ENCODE results near the gene OR2V2. TPM values are rescaled to one million over a fixed set of nuclear protein-coding genes. Genes with fewer than 3 reads are reported as not detected.

Gene OR2V2
- total RNA-seq, 4 donors from 2014 or later: not detected

DNA sequence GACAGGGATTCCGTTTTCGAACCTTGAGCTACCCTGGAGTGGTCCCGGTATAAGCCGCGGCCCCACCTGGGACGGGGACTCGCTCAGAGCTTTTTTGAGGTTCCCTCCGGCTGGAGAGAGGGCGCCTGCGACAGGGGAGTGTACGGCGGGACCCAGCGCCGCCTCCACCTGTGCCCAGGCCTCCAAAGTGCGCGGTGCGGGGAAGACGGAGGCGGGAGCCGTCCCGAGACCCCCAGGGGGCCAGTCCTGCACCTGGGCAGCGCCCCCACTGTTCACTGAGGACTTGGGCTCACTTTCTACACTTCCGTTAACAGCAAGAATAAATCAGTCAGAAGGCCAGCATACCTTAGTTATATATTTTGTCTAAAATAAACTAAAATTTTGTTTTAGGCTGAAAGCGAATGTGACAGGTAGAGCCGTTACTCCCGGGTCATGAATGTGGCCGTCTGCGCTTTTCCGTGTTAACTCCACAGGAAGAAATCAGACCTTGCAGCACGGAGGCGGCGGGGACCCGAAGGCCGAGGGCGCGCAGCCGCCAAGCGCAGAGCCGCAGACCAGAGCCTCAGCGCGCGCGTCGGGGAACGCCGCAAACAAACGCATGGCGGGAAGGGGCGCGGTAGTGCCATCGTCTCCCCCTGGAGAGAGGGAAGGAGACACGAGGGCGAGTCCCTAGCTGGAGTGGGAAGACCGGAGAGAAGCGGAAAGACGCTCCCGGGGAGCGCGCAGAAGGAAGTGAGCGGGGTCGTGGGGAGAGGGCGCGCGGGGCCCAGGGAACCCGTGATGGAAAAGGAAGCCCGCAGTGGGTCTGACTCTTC lies 43.5 kb downstream of the OR2V2 start:
- DNase-seq: peak; percentile 56 to 72 (median 69)
- no peaks in the 10 kb centered on the region for H3K27me3 ChIP-seq
- peaks cover 0 to 16% (median 2%) of the 10 kb centered on the region in 4 donors for H3K4me1 ChIP-seq

GRCh38 chr5:181191526-181192336 lies 44.3 kb downstream of the OR2V2 start:
- H3K4me1 ChIP-seq: peaks cover 0 to 16% (median 2%) of the 10 kb centered on the region in 4 donors
- no peaks in the 10 kb centered on the region for H3K9me3 ChIP-seq
- peak; percentile 91 to 98 (median 98) for DNase-seq
- TF ChIP-seq POLR2A (IDR thresholded peaks at IDR 0.05): peak; percentile 55 to 65
- TF ChIP-seq, protein P1, sequence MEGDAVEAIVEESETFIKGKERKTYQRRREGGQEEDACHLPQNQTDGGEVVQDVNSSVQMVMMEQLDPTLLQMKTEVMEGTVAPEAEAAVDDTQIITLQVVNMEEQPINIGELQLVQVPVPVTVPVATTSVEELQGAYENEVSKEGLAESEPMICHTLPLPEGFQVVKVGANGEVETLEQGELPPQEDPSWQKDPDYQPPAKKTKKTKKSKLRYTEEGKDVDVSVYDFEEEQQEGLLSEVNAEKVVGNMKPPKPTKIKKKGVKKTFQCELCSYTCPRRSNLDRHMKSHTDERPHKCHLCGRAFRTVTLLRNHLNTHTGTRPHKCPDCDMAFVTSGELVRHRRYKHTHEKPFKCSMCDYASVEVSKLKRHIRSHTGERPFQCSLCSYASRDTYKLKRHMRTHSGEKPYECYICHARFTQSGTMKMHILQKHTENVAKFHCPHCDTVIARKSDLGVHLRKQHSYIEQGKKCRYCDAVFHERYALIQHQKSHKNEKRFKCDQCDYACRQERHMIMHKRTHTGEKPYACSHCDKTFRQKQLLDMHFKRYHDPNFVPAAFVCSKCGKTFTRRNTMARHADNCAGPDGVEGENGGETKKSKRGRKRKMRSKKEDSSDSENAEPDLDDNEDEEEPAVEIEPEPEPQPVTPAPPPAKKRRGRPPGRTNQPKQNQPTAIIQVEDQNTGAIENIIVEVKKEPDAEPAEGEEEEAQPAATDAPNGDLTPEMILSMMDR (IDR thresholded peaks at IDR 0.05): no peak
- H3K36me3 ChIP-seq: no peaks in the 10 kb centered on the region
- no peaks in the 10 kb centered on the region for H3K27me3 ChIP-seq
- peak overlapping the region; percentile 77 to 89 (median 84) for H3K27ac ChIP-seq
- peak overlapping the region; percentile 55 to 88 (median 71) for H3K4me3 ChIP-seq

More for the DNA sequence above, 43.5 kb downstream of the OR2V2 start:
- Histone ChIP-seq H3K27ac (peak overlapping the region; percentile 77 to 89 (median 84)), H3K36me3 (no peaks in the 10 kb centered on the region), H3K9me3 (no peaks in the 10 kb centered on the region), H3K4me3 (peak overlapping the region; percentile 55 to 88 (median 71))
- TF ChIP-seq, protein P1 (IDR thresholded peaks at IDR 0.05): peak in 1 of 6 experiments; percentile 35
- TF ChIP-seq POLR2A (IDR thresholded peaks at IDR 0.05): no peak

GRCh38 chr5:181192337-181193046 lies 45.1 kb downstream of the OR2V2 start:
- no peaks in the 10 kb centered on the region for H3K36me3 ChIP-seq
- H3K27me3 ChIP-seq: no peaks in the 10 kb centered on the region
- no peak for DNase-seq
- peaks cover 0 to 16% (median 2%) of the 10 kb centered on the region in 4 donors for H3K4me1 ChIP-seq
- H3K4me3 ChIP-seq: peak overlapping the region; percentile 55 to 88 (median 71)
- no peak for TF ChIP-seq POLR2A (IDR thresholded peaks at IDR 0.05)
- TF ChIP-seq, protein P1 (IDR thresholded peaks at IDR 0.05): no peak
- H3K27ac ChIP-seq: peak overlapping the region; percentile 77 to 89 (median 84)
- H3K9me3 ChIP-seq: no peaks in the 10 kb centered on the region

- no peaks in the 10 kb centered on the region for H3K36me3 ChIP-seq
- H3K4me3 ChIP-seq: no peak overlapping the region
- TF ChIP-seq POLR2A (IDR thresholded peaks at IDR 0.05): no peak
- TF ChIP-seq, protein P1 (IDR thresholded peaks at IDR 0.05): no peak
- DNase-seq: no peak
- H3K9me3 ChIP-seq: no peaks in the 10 kb centered on the region
- H3K4me1 ChIP-seq: peaks cover 0 to 16% (median 2%) of the 10 kb centered on the region in 4 donors
- H3K27me3 ChIP-seq: no peaks in the 10 kb centered on the region
- H3K27ac ChIP-seq: no peak overlapping the region
Measured at GRCh38 chr5:181193656-181194055, 46.3 kb downstream of the OR2V2 start.
